ENCODE results near the gene SYCE3.

The SYCE3 gene

DNA sequence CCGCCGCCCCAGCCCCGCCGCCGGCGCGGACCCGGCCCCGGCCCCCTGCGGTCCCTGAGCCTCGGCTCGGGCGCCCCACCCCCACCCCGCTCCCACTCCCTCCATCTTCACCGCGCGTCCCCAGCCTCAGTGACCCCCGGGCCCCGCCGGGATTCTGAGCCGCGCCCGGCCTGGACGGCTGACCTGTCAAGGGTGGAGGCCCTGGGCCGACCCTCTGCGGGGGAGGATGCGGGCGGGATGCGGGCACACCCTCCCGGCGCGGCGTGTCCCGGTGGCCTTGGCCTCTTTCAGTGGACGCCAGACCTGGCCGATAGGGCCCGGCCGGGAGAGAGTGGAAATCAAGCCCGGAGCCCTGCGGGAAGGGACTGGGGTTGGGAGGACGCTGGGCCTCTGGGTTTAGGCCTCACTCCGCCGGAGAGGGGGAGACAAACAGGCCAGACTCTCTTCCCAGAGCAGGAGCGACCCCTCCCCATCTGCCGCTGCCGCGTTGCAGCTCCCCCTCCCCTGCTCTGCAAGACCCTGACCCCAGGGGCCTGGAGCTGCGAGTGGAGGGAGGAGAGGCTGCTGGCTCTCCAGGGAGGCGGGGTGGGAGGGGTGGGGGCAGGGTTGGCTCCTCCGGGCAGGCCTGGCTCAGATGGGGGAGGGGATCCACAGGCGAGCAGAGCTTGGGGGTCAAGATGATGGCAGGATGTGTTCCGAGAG, 38.4 kb upstream of the SYCE3 start:
- TF ChIP-seq SNAI2 (CRISPR knock-in tag; IDR thresholded peaks at IDR 0.05) (no peak), GLIS3 (CRISPR knock-in tag; IDR thresholded peaks at IDR 0.05) (no peak), ISL1 (CRISPR knock-in tag; IDR thresholded peaks at IDR 0.05) (no peak), BACH2 (CRISPR knock-in tag; IDR thresholded peaks at IDR 0.05; ENCODE audit: borderline replicate concordance) (no peak), RARB (CRISPR knock-in tag; IDR thresholded peaks at IDR 0.05) (no peak), ZC3H10 (CRISPR knock-in tag; IDR thresholded peaks at IDR 0.05) (no peak), ESRRG (CRISPR knock-in tag; IDR thresholded peaks at IDR 0.05) (no peak), ZNF565 (CRISPR knock-in tag; conservative IDR thresholded peaks at IDR 0.05; ENCODE audit: low read depth) (no peak), TOX (CRISPR knock-in tag; IDR thresholded peaks at IDR 0.05; ENCODE audit: borderline replicate concordance) (no peak), OSR1 (CRISPR knock-in tag; IDR thresholded peaks at IDR 0.05) (no peak), ZFP3 (CRISPR knock-in tag; IDR thresholded peaks at IDR 0.05) (no peak), ZNF70 (CRISPR knock-in tag; IDR thresholded peaks at IDR 0.05) (no peak), CSDC2 (CRISPR knock-in tag; IDR thresholded peaks at IDR 0.05) (no peak), PPARA (CRISPR knock-in tag; IDR thresholded peaks at IDR 0.05; ENCODE audit: borderline replicate concordance) (no peak), TCF4 (CRISPR knock-in tag; IDR thresholded peaks at IDR 0.05; ENCODE audit: borderline replicate concordance) (no peak)
- TF ChIP-seq, protein P1, sequence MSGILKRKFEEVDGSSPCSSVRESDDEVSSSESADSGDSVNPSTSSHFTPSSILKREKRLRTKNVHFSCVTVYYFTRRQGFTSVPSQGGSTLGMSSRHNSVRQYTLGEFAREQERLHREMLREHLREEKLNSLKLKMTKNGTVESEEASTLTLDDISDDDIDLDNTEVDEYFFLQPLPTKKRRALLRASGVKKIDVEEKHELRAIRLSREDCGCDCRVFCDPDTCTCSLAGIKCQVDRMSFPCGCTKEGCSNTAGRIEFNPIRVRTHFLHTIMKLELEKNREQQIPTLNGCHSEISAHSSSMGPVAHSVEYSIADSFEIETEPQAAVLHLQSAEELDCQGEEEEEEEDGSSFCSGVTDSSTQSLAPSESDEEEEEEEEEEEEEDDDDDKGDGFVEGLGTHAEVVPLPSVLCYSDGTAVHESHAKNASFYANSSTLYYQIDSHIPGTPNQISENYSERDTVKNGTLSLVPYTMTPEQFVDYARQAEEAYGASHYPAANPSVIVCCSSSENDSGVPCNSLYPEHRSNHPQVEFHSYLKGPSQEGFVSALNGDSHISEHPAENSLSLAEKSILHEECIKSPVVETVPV (CRISPR knock-in tag; IDR thresholded peaks at IDR 0.05): no peak
- TF ChIP-seq, protein P2, sequence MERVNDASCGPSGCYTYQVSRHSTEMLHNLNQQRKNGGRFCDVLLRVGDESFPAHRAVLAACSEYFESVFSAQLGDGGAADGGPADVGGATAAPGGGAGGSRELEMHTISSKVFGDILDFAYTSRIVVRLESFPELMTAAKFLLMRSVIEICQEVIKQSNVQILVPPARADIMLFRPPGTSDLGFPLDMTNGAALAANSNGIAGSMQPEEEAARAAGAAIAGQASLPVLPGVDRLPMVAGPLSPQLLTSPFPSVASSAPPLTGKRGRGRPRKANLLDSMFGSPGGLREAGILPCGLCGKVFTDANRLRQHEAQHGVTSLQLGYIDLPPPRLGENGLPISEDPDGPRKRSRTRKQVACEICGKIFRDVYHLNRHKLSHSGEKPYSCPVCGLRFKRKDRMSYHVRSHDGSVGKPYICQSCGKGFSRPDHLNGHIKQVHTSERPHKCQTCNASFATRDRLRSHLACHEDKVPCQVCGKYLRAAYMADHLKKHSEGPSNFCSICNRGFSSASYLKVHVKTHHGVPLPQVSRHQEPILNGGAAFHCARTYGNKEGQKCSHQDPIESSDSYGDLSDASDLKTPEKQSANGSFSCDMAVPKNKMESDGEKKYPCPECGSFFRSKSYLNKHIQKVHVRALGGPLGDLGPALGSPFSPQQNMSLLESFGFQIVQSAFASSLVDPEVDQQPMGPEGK (CRISPR knock-in tag; IDR thresholded peaks at IDR 0.05; ENCODE audit: borderline replicate concordance): no peak
- TF ChIP-seq, protein P3, sequence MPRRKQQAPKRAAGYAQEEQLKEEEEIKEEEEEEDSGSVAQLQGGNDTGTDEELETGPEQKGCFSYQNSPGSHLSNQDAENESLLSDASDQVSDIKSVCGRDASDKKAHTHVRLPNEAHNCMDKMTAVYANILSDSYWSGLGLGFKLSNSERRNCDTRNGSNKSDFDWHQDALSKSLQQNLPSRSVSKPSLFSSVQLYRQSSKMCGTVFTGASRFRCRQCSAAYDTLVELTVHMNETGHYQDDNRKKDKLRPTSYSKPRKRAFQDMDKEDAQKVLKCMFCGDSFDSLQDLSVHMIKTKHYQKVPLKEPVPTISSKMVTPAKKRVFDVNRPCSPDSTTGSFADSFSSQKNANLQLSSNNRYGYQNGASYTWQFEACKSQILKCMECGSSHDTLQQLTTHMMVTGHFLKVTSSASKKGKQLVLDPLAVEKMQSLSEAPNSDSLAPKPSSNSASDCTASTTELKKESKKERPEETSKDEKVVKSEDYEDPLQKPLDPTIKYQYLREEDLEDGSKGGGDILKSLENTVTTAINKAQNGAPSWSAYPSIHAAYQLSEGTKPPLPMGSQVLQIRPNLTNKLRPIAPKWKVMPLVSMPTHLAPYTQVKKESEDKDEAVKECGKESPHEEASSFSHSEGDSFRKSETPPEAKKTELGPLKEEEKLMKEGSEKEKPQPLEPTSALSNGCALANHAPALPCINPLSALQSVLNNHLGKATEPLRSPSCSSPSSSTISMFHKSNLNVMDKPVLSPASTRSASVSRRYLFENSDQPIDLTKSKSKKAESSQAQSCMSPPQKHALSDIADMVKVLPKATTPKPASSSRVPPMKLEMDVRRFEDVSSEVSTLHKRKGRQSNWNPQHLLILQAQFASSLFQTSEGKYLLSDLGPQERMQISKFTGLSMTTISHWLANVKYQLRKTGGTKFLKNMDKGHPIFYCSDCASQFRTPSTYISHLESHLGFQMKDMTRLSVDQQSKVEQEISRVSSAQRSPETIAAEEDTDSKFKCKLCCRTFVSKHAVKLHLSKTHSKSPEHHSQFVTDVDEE (CRISPR knock-in tag; IDR thresholded peaks at IDR 0.05): no peak
- TF ChIP-seq, protein P4, sequence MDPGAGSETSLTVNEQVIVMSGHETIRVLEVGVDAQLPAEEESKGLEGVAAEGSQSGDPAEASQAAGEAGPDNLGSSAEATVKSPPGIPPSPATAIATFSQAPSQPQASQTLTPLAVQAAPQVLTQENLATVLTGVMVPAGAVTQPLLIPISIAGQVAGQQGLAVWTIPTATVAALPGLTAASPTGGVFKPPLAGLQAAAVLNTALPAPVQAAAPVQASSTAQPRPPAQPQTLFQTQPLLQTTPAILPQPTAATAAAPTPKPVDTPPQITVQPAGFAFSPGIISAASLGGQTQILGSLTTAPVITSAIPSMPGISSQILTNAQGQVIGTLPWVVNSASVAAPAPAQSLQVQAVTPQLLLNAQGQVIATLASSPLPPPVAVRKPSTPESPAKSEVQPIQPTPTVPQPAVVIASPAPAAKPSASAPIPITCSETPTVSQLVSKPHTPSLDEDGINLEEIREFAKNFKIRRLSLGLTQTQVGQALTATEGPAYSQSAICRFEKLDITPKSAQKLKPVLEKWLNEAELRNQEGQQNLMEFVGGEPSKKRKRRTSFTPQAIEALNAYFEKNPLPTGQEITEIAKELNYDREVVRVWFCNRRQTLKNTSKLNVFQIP (CRISPR knock-in tag; IDR thresholded peaks at IDR 0.05; ENCODE audit: borderline replicate concordance, low read depth): no peak
- TF ChIP-seq, protein P5, sequence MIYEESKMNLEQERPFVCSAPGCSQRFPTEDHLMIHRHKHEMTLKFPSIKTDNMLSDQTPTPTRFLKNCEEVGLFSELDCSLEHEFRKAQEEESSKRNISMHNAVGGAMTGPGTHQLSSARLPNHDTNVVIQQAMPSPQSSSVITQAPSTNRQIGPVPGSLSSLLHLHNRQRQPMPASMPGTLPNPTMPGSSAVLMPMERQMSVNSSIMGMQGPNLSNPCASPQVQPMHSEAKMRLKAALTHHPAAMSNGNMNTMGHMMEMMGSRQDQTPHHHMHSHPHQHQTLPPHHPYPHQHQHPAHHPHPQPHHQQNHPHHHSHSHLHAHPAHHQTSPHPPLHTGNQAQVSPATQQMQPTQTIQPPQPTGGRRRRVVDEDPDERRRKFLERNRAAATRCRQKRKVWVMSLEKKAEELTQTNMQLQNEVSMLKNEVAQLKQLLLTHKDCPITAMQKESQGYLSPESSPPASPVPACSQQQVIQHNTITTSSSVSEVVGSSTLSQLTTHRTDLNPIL (CRISPR knock-in tag; IDR thresholded peaks at IDR 0.05; ENCODE audit: low read depth): no peak
- peak; percentile 13; the same call in 1 of the 3 replicates for ATAC-seq

DNA sequence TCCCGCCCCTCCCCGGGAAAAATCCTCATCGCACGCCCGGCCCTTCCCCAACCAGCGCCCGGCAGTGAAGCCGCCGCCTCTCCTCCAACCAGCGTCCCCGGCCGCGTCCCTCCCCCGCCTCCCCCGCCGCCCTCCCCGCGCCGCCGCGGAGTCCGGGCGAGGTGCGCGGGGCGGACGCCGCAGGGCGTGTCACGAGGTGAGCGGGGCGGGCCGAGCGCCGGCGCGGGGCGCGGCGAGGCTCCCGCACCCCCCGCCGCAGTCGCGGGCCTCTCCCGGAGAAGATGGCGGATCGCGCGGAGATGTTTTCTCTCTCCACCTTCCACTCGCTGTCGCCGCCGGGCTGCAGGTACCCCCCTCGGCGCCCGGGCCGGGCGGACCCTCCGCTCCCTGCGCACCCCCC, 37.8 kb upstream of the SYCE3 start, which contains the start of gene MAPK8IP2:
Gene MAPK8IP2 (plus strand): TSS at position 256 of the 400 bp plus-strand sequence. CDS start 26 bp downstream, at position 282.
- peak; percentile 13; the same call in 2 of the 3 replicates for ATAC-seq
- TF ChIP-seq, protein P2 (CRISPR knock-in tag; IDR thresholded peaks at IDR 0.05; ENCODE audit: borderline replicate concordance): no peak
- TF ChIP-seq ARNTL (CRISPR knock-in tag; IDR thresholded peaks at IDR 0.05; ENCODE audit: borderline replicate concordance, low read depth) (no peak), OSR1 (CRISPR knock-in tag; IDR thresholded peaks at IDR 0.05) (no peak), ZFP30 (CRISPR knock-in tag; IDR thresholded peaks at IDR 0.05) (no peak), ZC3H10 (CRISPR knock-in tag; IDR thresholded peaks at IDR 0.05) (no peak), ZNF565 (CRISPR knock-in tag; conservative IDR thresholded peaks at IDR 0.05; ENCODE audit: low read depth) (no peak), TOX (CRISPR knock-in tag; IDR thresholded peaks at IDR 0.05; ENCODE audit: borderline replicate concordance) (no peak)
- TF ChIP-seq, protein P5 (CRISPR knock-in tag; IDR thresholded peaks at IDR 0.05; ENCODE audit: low read depth): no peak
- TF ChIP-seq, protein P4 (CRISPR knock-in tag; IDR thresholded peaks at IDR 0.05; ENCODE audit: borderline replicate concordance, low read depth): no peak

All from SK-N-SH treated with all-trans-retinoic acid at 6 μM for 48 hours (cell line).